ENCODE results near the gene SPC25. TPM values are rescaled to one million over a fixed set of nuclear protein-coding genes. Genes with fewer than 3 reads are reported as not detected.
A peak's percentile ranks its signal among the peaks of the same experiment; 100 is the strongest.
"Not testable (repeated sequence)": the region's sequence is repeated elsewhere in the genome, so short reads cannot be mapped to it uniquely, and the experiment has no call there.

SPC25 gene
- total RNA-seq, 2 experiments from 2014 or later: 31.0 to 32.0 TPM

GRCh38 chr2:168895771-168896170 lies 5.5 kb upstream of the SPC25 start:
- H3K27ac Mint-ChIP-seq: no peak overlapping the region
- DNase-seq: no peak
- H3K27me3 Mint-ChIP-seq (ENCODE audit: low read depth): peaks cover 2% of the 10 kb centered on the region
- H3K36me3 Mint-ChIP-seq (ENCODE audit: low read depth): no peaks in the 10 kb centered on the region
- intact Hi-C loops (cut with micrococcal nuclease): no loop called here
- CTCF ChIA-PET: no interaction called here
- H3K9me3 Mint-ChIP-seq: no peaks in the 10 kb centered on the region
- peaks cover under 1% of the 10 kb centered on the region for H3K4me1 Mint-ChIP-seq (ENCODE audit: low read depth)
- no peak overlapping the region for H3K4me3 Mint-ChIP-seq

GRCh38 chr2:168894720-168895119 lies 4.5 kb upstream of the SPC25 start:
- Mint-ChIP-seq H3K27ac (no peak overlapping the region), H3K4me1 (ENCODE audit: low read depth) (peaks cover 4% of the 10 kb centered on the region), H3K4me3 (no peak overlapping the region), H3K9me3 (no peaks in the 10 kb centered on the region), H3K36me3 (ENCODE audit: low read depth) (peaks cover 4% of the 10 kb centered on the region), H3K27me3 (ENCODE audit: low read depth) (peaks cover 2% of the 10 kb centered on the region)
- CTCF ChIA-PET: no interaction called here
- DNase-seq: no peak
- intact Hi-C loops (cut with micrococcal nuclease): loop anchor here (5.0 kb wide), 2 partner anchors 647 to 798 kb away; partner anchors contain the start of genes CFAP210, PHOSPHO2 and STK39

GRCh38 chr2:168894101-168894500 lies 3.9 kb upstream of the SPC25 start:
- intact Hi-C loops (cut with micrococcal nuclease): loop anchor here (5.0 kb wide), 2 partner anchors 647 to 798 kb away; partner anchors contain the start of genes CFAP210, PHOSPHO2 and STK39
- Mint-ChIP-seq H3K27ac (no peak overlapping the region), H3K4me3 (no peak overlapping the region), H3K27me3 (ENCODE audit: low read depth) (peaks cover 2% of the 10 kb centered on the region), H3K4me1 (ENCODE audit: low read depth) (peaks cover 6% of the 10 kb centered on the region), H3K9me3 (no peaks in the 10 kb centered on the region), H3K36me3 (ENCODE audit: low read depth) (peaks cover 5% of the 10 kb centered on the region)
- CTCF ChIA-PET: no interaction called here
- DNase-seq: no peak

- no peak for DNase-seq
- no peak overlapping the region for H3K27ac Mint-ChIP-seq
- H3K36me3 Mint-ChIP-seq (ENCODE audit: low read depth): peaks cover 17% of the 10 kb centered on the region
- H3K4me3 Mint-ChIP-seq: no peak overlapping the region
- CTCF ChIA-PET: no interaction called here
- peaks cover 2% of the 10 kb centered on the region for H3K27me3 Mint-ChIP-seq (ENCODE audit: low read depth)
- no peaks in the 10 kb centered on the region for H3K9me3 Mint-ChIP-seq
- peaks cover 6% of the 10 kb centered on the region for H3K4me1 Mint-ChIP-seq (ENCODE audit: low read depth)
- intact Hi-C loops (cut with micrococcal nuclease): loop anchor here (5.0 kb wide), 2 partner anchors 645 to 800 kb away; partner anchors contain the start of genes CFAP210, PHOSPHO2 and STK39
Observed at GRCh38 chr2:168892327-168892726, 2.1 kb upstream of the SPC25 start.

- DNase-seq: peak; percentile 5
- peaks cover 2% of the 10 kb centered on the region for H3K27me3 Mint-ChIP-seq (ENCODE audit: low read depth)
- peaks cover 13% of the 10 kb centered on the region for H3K4me1 Mint-ChIP-seq (ENCODE audit: low read depth)
- H3K36me3 Mint-ChIP-seq (ENCODE audit: low read depth): peaks cover 24% of the 10 kb centered on the region
- peak overlapping the region; percentile 100 for H3K4me3 Mint-ChIP-seq
- intact Hi-C loops (cut with micrococcal nuclease): loop anchor here (1.0 to 5.0 kb wide), 3 partner anchors 11 to 803 kb away; partner anchors contain the start of genes CFAP210, PHOSPHO2 and STK39
- H3K27ac Mint-ChIP-seq: peak overlapping the region; percentile 90
- H3K9me3 Mint-ChIP-seq: no peaks in the 10 kb centered on the region
- CTCF ChIA-PET: no interaction called here
Observed at GRCh38 chr2:168889635-168890005, 610 bp downstream of the SPC25 start.

GRCh38 chr2:168884975-168885374 lies 5.3 kb downstream of the SPC25 start:
- H3K27ac Mint-ChIP-seq: no peak overlapping the region
- peaks cover 12% of the 10 kb centered on the region for H3K4me1 Mint-ChIP-seq (ENCODE audit: low read depth)
- H3K27me3 Mint-ChIP-seq (ENCODE audit: low read depth): no peaks in the 10 kb centered on the region
- DNase-seq: no peak
- H3K4me3 Mint-ChIP-seq: no peak overlapping the region
- no peaks in the 10 kb centered on the region for H3K9me3 Mint-ChIP-seq
- intact Hi-C loops (cut with micrococcal nuclease): no loop called here
- H3K36me3 Mint-ChIP-seq (ENCODE audit: low read depth): peaks cover 24% of the 10 kb centered on the region
- CTCF ChIA-PET: no interaction called here

GRCh38 chr2:168882163-168882562 lies 8.1 kb downstream of the SPC25 start:
- H3K27ac Mint-ChIP-seq; H3K4me3 Mint-ChIP-seq; intact Hi-C loops (cut with micrococcal nuclease); CTCF ChIA-PET; H3K27me3 Mint-ChIP-seq (ENCODE audit: low read depth); H3K36me3 Mint-ChIP-seq (ENCODE audit: low read depth); H3K4me1 Mint-ChIP-seq (ENCODE audit: low read depth); DNase-seq; H3K9me3 Mint-ChIP-seq: not testable (repeated sequence)

- intact Hi-C loops (cut with micrococcal nuclease): no loop called here
- CTCF ChIA-PET: no interaction called here
- peaks cover 12% of the 10 kb centered on the region for H3K36me3 Mint-ChIP-seq (ENCODE audit: low read depth)
Observed at GRCh38 chr2:168874368-168875054, 15.7 kb downstream of the SPC25 start.

GRCh38 chr2:168870824-168871223 lies 19.4 kb downstream of the SPC25 start:
- intact Hi-C loops (cut with micrococcal nuclease); H3K27me3 Mint-ChIP-seq (ENCODE audit: low read depth); H3K27ac Mint-ChIP-seq; H3K4me1 Mint-ChIP-seq (ENCODE audit: low read depth); H3K4me3 Mint-ChIP-seq; DNase-seq; H3K9me3 Mint-ChIP-seq; CTCF ChIA-PET: not testable (repeated sequence)
- peaks cover 22% of the 10 kb centered on the region for H3K36me3 Mint-ChIP-seq (ENCODE audit: low read depth)

More at GRCh38 chr2:168874368-168875054, 15.7 kb downstream of the SPC25 start:
- no peak overlapping the region for H3K4me3 Mint-ChIP-seq
- H3K4me1 Mint-ChIP-seq (ENCODE audit: low read depth): no peaks in the 10 kb centered on the region
- DNase-seq: no peak
- no peak overlapping the region for H3K27ac Mint-ChIP-seq
- no peaks in the 10 kb centered on the region for H3K27me3 Mint-ChIP-seq (ENCODE audit: low read depth)
- H3K9me3 Mint-ChIP-seq: no peaks in the 10 kb centered on the region

GRCh38 chr2:168870369-168870768 lies 19.9 kb downstream of the SPC25 start:
- DNase-seq; H3K9me3 Mint-ChIP-seq; intact Hi-C loops (cut with micrococcal nuclease); H3K27me3 Mint-ChIP-seq (ENCODE audit: low read depth); H3K4me1 Mint-ChIP-seq (ENCODE audit: low read depth); H3K27ac Mint-ChIP-seq; H3K4me3 Mint-ChIP-seq; CTCF ChIA-PET: not testable (repeated sequence)
- peaks cover 22% of the 10 kb centered on the region for H3K36me3 Mint-ChIP-seq (ENCODE audit: low read depth)

- H3K27ac Mint-ChIP-seq; H3K9me3 Mint-ChIP-seq; CTCF ChIA-PET; H3K27me3 Mint-ChIP-seq (ENCODE audit: low read depth); DNase-seq; intact Hi-C loops (cut with micrococcal nuclease); H3K4me1 Mint-ChIP-seq (ENCODE audit: low read depth); H3K4me3 Mint-ChIP-seq: not testable (repeated sequence)
- peaks cover 35% of the 10 kb centered on the region for H3K36me3 Mint-ChIP-seq (ENCODE audit: low read depth)
Observed at GRCh38 chr2:168867164-168867563, 23.1 kb downstream of the SPC25 start.

GRCh38 chr2:168858146-168858545 lies 32.1 kb downstream of the SPC25 start:
- Mint-ChIP-seq H3K9me3 (no peaks in the 10 kb centered on the region), H3K4me3 (no peak overlapping the region), H3K36me3 (ENCODE audit: low read depth) (peaks cover 10% of the 10 kb centered on the region), H3K27me3 (ENCODE audit: low read depth) (no peaks in the 10 kb centered on the region), H3K4me1 (ENCODE audit: low read depth) (no peaks in the 10 kb centered on the region), H3K27ac (no peak overlapping the region)
- CTCF ChIA-PET: no interaction called here
- intact Hi-C loops (cut with micrococcal nuclease): no loop called here
- no peak for DNase-seq

- Mint-ChIP-seq H3K4me1 (ENCODE audit: low read depth) (no peaks in the 10 kb centered on the region), H3K27ac (no peak overlapping the region), H3K9me3 (no peaks in the 10 kb centered on the region), H3K4me3 (no peak overlapping the region), H3K27me3 (ENCODE audit: low read depth) (no peaks in the 10 kb centered on the region), H3K36me3 (ENCODE audit: low read depth) (peaks cover 12% of the 10 kb centered on the region)
- no peak for DNase-seq
- CTCF ChIA-PET: no interaction called here
- intact Hi-C loops (cut with micrococcal nuclease): no loop called here
Observed at GRCh38 chr2:168855601-168856000, 34.6 kb downstream of the SPC25 start.
